Retinal pigment epithelial cell (primary cell): Measurements from ENCODE around the gene ARHGEF3.

Source experiments
- DNase-seq: peaks from one replicate; pipeline ENCODE4 v3.0.0-alpha.2; 2010; ENCODE audit warnings: low read depth
- H3K4me3 ChIP-seq: 2 replicates; pipeline ENCODE4 v1.5.1; 2011; ENCODE audit warnings: mild to moderate bottlenecking, low read length, control low read depth, moderate library complexity
- TF ChIP-seq, protein P1 (sequence below): conservative IDR thresholded peaks from 2 replicates; pipeline ENCODE4 v1.5.1; 2011; ENCODE audit warnings: low read depth, low read length, control low read depth, inconsistent platforms

The ARHGEF3 gene

GRCh38 chr3:56780936-56781335 lies 20.8 kb downstream of the ARHGEF3 start:
- no peak for DNase-seq
- no peak overlapping the region for H3K4me3 ChIP-seq
- TF ChIP-seq, protein P1, sequence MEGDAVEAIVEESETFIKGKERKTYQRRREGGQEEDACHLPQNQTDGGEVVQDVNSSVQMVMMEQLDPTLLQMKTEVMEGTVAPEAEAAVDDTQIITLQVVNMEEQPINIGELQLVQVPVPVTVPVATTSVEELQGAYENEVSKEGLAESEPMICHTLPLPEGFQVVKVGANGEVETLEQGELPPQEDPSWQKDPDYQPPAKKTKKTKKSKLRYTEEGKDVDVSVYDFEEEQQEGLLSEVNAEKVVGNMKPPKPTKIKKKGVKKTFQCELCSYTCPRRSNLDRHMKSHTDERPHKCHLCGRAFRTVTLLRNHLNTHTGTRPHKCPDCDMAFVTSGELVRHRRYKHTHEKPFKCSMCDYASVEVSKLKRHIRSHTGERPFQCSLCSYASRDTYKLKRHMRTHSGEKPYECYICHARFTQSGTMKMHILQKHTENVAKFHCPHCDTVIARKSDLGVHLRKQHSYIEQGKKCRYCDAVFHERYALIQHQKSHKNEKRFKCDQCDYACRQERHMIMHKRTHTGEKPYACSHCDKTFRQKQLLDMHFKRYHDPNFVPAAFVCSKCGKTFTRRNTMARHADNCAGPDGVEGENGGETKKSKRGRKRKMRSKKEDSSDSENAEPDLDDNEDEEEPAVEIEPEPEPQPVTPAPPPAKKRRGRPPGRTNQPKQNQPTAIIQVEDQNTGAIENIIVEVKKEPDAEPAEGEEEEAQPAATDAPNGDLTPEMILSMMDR: no peak

- DNase-seq: no peak
- TF ChIP-seq, protein P1: no peak
- H3K4me3 ChIP-seq: no peak overlapping the region
Measured at GRCh38 chr3:56778893-56779292, 22.9 kb downstream of the ARHGEF3 start.

DNA sequence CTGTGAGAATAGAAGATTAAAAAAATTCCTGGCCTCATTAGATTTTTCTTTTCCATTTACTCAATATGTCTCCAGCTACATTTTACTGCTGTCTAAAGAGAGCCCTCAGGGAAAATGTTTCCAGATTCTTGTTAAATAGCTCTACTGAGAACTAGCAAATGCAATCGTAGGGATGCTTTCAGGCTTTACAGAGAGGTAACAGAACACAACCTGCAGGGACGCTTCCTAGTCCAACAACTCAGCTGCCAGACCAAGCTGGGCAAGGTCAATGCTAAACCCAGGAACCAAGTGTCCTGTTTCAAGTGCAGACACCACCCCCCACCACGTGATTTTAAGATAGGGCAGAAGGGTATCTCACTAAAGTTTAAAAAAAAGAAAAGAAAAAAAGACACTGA lies 25.2 kb downstream of the ARHGEF3 start:
- TF ChIP-seq, protein P1: no peak
- H3K4me3 ChIP-seq: no peak overlapping the region
- DNase-seq: no peak

DNA sequence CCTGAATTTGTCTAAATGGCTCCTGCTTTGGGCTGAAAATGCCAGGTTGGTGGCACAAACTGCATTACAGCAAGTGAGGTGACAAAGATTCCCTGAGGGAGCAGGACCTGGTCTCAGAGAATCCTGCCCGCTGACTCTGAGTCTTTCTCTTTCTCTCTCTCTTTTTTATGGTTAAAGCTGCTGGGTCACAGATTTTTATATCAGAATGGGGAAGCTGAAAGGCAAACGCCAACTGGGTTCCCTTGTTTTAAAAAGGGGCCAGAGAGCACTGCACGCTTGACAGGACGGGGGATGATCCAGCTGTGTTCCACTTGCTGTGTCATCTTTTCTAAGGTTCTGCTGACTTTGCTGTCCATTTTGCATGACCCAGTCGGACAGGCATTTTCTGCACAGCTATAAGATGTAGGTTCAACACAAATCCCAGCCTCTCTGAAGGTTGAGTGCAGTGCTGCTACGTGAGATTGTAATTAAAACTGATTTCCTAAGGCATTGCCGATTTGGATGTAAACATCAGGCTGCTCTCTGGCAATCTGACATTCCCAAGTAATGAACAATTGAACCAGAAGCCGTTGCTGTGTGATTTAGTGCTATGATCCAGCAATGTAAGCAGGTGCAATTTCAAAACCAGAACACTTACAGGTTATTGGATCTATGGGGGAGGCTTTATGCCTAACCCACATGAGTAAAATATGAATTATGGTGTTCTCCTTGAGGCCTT lies 25.8 kb downstream of the ARHGEF3 start:
- H3K4me3 ChIP-seq: no peak overlapping the region
- TF ChIP-seq, protein P1: no peak
- no peak for DNase-seq

- no peak overlapping the region for H3K4me3 ChIP-seq
- DNase-seq: no peak
- TF ChIP-seq, protein P1: no peak
Measured at GRCh38 chr3:56775445-56775837, 26.3 kb downstream of the ARHGEF3 start.

DNA sequence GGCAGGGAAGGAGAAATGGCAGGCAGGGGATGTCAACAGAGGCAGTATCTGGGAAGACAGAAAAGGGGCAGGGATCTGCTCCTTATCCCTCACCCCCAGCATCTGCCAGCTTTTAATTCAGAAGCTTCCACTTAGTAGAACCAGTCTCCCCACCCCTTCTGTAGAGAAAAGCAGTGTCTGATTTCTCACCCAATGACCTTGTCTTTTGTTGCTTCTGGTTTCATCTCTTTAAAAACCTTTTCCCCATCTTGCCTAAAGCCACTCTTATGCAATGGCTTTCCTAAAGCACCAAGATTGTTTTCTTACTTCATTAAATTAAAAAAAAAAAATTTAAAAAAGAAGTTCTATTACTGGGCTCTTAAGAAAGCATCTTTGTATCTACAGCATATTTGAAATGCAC lies 27.8 kb downstream of the ARHGEF3 start:
- no peak overlapping the region for H3K4me3 ChIP-seq
- TF ChIP-seq, protein P1: no peak
- DNase-seq: no peak

DNA sequence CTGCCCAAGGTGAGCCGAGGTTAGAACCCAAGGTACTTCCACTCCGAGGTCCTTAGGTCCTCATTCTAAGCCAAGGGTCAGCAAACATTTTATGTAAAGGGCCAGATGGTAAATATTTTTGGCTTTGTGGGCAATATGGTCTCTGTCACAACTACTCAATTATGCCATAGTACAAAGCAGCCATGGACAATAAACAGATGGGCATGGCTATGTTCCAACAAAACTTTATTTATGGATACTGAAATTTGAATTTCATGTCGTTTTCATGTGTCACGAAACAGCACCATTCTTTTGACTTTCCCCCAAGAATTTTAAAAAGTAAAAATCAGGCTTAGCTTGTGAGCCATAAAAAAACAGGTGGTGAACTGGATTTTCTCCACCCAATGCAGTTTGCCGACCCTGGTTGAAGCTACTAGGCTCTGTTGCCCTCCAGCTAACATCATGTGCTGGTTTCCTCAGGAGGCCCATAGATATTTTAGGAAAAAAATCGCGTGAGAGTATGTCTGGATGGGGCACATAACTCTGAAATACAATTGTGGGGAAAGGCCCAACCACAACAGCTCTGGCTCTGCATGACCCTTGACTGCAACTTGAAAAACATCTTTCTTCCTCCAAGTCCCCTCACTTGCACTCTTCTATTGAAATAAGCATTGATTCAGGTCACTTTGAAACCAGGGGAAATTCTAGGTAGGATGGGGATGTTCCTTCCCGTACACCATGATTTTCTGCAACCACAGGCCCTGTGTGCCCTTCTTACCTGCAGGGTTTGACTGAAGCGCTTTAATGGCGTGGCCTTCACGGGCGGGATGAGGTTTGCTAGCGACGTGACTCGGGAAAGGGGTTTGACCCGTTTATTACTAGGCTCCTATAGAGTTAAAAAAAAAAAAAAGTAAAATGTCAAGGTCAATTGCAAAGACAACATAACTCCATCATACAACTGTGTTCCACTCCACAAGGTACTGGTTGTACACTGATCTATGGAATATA lies 28.5 kb downstream of the ARHGEF3 start:
- TF ChIP-seq, protein P1: no peak
- no peak overlapping the region for H3K4me3 ChIP-seq
- no peak for DNase-seq
